Mesangial cell (primary cell): ENCODE data around the gene TM9SF1. TPM values are rescaled to one million over a fixed set of nuclear protein-coding genes. Genes with fewer than 3 reads are reported as not detected.

Source experiments
- total RNA-seq: library from RNA; depleted of rRNA; stranded (reverse); fragments of >200 nt; gene quantifications from 2 replicates; pipeline ENCODE4 v1.2.3, GENCODE V29; 2015

The TM9SF1 gene
- total RNA-seq, 1 donor from 2014 or later = 75.7 TPM

Other genes starting within 250 kb of the TM9SF1 start
- 39.6 and 44.0 TPM in 2 replicates for gene DHRS4, start 241.7 kb downstream of the TM9SF1 start, total RNA-seq
- 11.9 and 19.0 TPM in 2 replicates for gene DHRS4L2, start 206.5 kb downstream of the TM9SF1 start, total RNA-seq
- gene CARMIL3, start 143.4 kb downstream of the TM9SF1 start, total RNA-seq = under 0.01 and 0.38 TPM in 2 replicates
- gene CPNE6, start 123.9 kb downstream of the TM9SF1 start, total RNA-seq = not detected in 2 replicates
- gene PCK2, start 101.1 kb downstream of the TM9SF1 start, total RNA-seq = 65.0 and 80.9 TPM in 2 replicates
- 38.0 and 68.5 TPM in 2 replicates for gene DCAF11, start 80.7 kb downstream of the TM9SF1 start, total RNA-seq
- gene NRL, start 80.5 kb downstream of the TM9SF1 start, total RNA-seq = 3.4 and 3.5 TPM in 2 replicates
- gene FITM1, start 64.8 kb downstream of the TM9SF1 start, total RNA-seq = 0.13 TPM in 1 of 2 replicates, not detected in the other
- 139 and 159 TPM in 2 replicates for gene PSME1, start 59.2 kb downstream of the TM9SF1 start, total RNA-seq
- gene EMC9, start 53.9 kb downstream of the TM9SF1 start, total RNA-seq = 10.3 and 38.1 TPM in 2 replicates
- 64.3 and 68.9 TPM in 2 replicates for gene PSME2, start 48.8 kb downstream of the TM9SF1 start, total RNA-seq
- 34.9 and 54.6 TPM in 2 replicates for gene RNF31, start 47.9 kb downstream of the TM9SF1 start, total RNA-seq
- gene IRF9, start 34.2 kb downstream of the TM9SF1 start, total RNA-seq = 24.6 and 85.1 TPM in 2 replicates
- 151 and 228 TPM in 2 replicates for gene REC8, start 23.4 kb downstream of the TM9SF1 start, total RNA-seq
- 50.6 and 80.5 TPM in 2 replicates for gene IPO4, start 6.6 kb downstream of the TM9SF1 start, total RNA-seq
- gene TSSK4, start 10.3 kb upstream of the TM9SF1 start, total RNA-seq = not detected in 2 replicates
- 20.2 and 24.4 TPM in 2 replicates for gene CHMP4A, start 18.0 kb upstream of the TM9SF1 start, total RNA-seq
- 5.9 and 16.9 TPM in 2 replicates for gene MDP1, start 20.6 kb upstream of the TM9SF1 start, total RNA-seq
- 93.6 and 135 TPM in 2 replicates for gene NEDD8, start 36.9 kb upstream of the TM9SF1 start, total RNA-seq
- 42.7 and 54.6 TPM in 2 replicates for gene GMPR2, start 37.5 kb upstream of the TM9SF1 start, total RNA-seq
- gene TINF2, start 47.2 kb upstream of the TM9SF1 start, total RNA-seq = 44.0 and 47.4 TPM in 2 replicates
- 0.65 and 0.89 TPM in 2 replicates for gene TGM1, start 67.7 kb upstream of the TM9SF1 start, total RNA-seq
- gene RABGGTA, start 76.2 kb upstream of the TM9SF1 start, total RNA-seq = 33.7 TPM in 2 replicates
- gene DHRS1, start 104.3 kb upstream of the TM9SF1 start, total RNA-seq = 19.7 and 46.5 TPM in 2 replicates
- gene NOP9, start 104.4 kb upstream of the TM9SF1 start, total RNA-seq = 18.1 and 23.1 TPM in 2 replicates
- 1.1 and 1.3 TPM in 2 replicates for gene CIDEB, start 112.5 kb upstream of the TM9SF1 start, total RNA-seq
- gene LTB4R2, start 114.7 kb upstream of the TM9SF1 start, total RNA-seq = 1.1 and 1.3 TPM in 2 replicates
- gene LTB4R, start 116.1 kb upstream of the TM9SF1 start, total RNA-seq = 0.98 and 1.9 TPM in 2 replicates
- gene ADCY4, start 139.6 kb upstream of the TM9SF1 start, total RNA-seq = 0.16 and 1.5 TPM in 2 replicates
- gene RIPK3, start 144.6 kb upstream of the TM9SF1 start, total RNA-seq = 1.1 and 1.8 TPM in 2 replicates
- gene NFATC4, start 172.7 kb upstream of the TM9SF1 start, total RNA-seq = 15.3 and 30.9 TPM in 2 replicates
- gene NYNRIN, start 203.6 kb upstream of the TM9SF1 start, total RNA-seq = 6.7 and 22.6 TPM in 2 replicates
- gene CBLN3, start 234.2 kb upstream of the TM9SF1 start, total RNA-seq = 0.65 and 1.6 TPM in 2 replicates
- gene KHNYN, start 234.5 kb upstream of the TM9SF1 start, total RNA-seq = 30.3 and 36.6 TPM in 2 replicates
- 33.9 and 163 TPM in 2 replicates for gene SDR39U1, start 247.3 kb upstream of the TM9SF1 start, total RNA-seq